SJSA1 (cell line): Measurements from ENCODE around the gene CDK2. TPM values are rescaled to one million over a fixed set of nuclear protein-coding genes. Genes with fewer than 3 reads are reported as not detected.
"Not testable (repeated sequence)": the region's sequence is repeated elsewhere in the genome, so short reads cannot be mapped to it uniquely, and the experiment has no call there.

ENCODE experiments used
- DNase-seq, 2 experiments: peaks; one replicate each; pipeline ENCODE4 v3.0.0-alpha.2; 2015 to 2020; ENCODE audit warnings: low spot score in 2 of 2, low read depth in 1 of 2
- H3K27ac ChIP-seq: fragments of 250-450 bp; sonication (Bioruptor Pico); 2 replicates; pipeline ENCODE4 v1.5.1; 2020; ENCODE audit warnings: mild to moderate bottlenecking, moderate library complexity
- H3K27me3 ChIP-seq: fragments of 250-450 bp; sonication (Bioruptor Pico); replicated peaks from 2 replicates; pipeline ENCODE4 v1.5.1; 2020; ENCODE audit warnings: mild to moderate bottlenecking, moderate library complexity
- H3K36me3 ChIP-seq: fragments of 250-450 bp; sonication (Bioruptor Pico); 2 replicates; pipeline ENCODE4 v1.5.1; 2020; ENCODE audit warnings: mild to moderate bottlenecking
- H3K4me1 ChIP-seq: fragments of 250-450 bp; sonication (Bioruptor Pico); replicated peaks from 2 replicates; pipeline ENCODE4 v1.6.1; 2021; ENCODE audit warnings: mild to moderate bottlenecking
- H3K4me3 ChIP-seq: fragments of 250-450 bp; sonication (Bioruptor Pico); 2 replicates; pipeline ENCODE4 v1.5.1; 2020; ENCODE audit warnings: mild to moderate bottlenecking
- H3K9me3 ChIP-seq: fragments of 250-450 bp; sonication (Bioruptor Pico); replicated peaks from 2 replicates; pipeline ENCODE4 v1.5.1; 2020; ENCODE audit warnings: mild to moderate bottlenecking
- total RNA-seq: library from RNA; depleted of rRNA; stranded (reverse); fragments of >200 nt; shearing (Covaris generic); gene quantifications from 2 replicates; pipeline ENCODE4 v1.2.3, GENCODE V29; 2014

The CDK2 gene
- total RNA-seq, 1 experiment from 2014 or later, result 82.1 TPM

GRCh38 chr12:55997535-55997859 lies 30.9 kb downstream of the CDK2 start:
- no peaks in the 10 kb centered on the region for H3K27me3 ChIP-seq
- H3K36me3 ChIP-seq, result peaks cover 16% of the 10 kb centered on the region
- H3K9me3 ChIP-seq, result no peaks in the 10 kb centered on the region
- 0 out of 2 replicates have a peak, but pooled peaks cover 4% of the 10 kb centered on the region for H3K4me1 ChIP-seq
- DNase-seq, result no peak
- no peak overlapping the region for H3K27ac ChIP-seq
- peak overlapping the region; percentile 46 for H3K4me3 ChIP-seq

GRCh38 chr12:55999522-55999921 lies 32.9 kb downstream of the CDK2 start:
- not testable (repeated sequence) for H3K9me3 ChIP-seq, H3K4me1 ChIP-seq, DNase-seq, H3K36me3 ChIP-seq, H3K27me3 ChIP-seq, H3K27ac ChIP-seq, H3K4me3 ChIP-seq

GRCh38 chr12:55999999-56000540 lies 33.4 kb downstream of the CDK2 start:
- H3K4me1 ChIP-seq, result not testable (repeated sequence)

GRCh38 chr12:56001487-56002100 lies 35.0 kb downstream of the CDK2 start:
- no peak overlapping the region for H3K27ac ChIP-seq
- H3K9me3 ChIP-seq, result no peaks in the 10 kb centered on the region
- H3K27me3 ChIP-seq, result no peaks in the 10 kb centered on the region
- no peak for DNase-seq
- peaks cover 10% of the 10 kb centered on the region for H3K36me3 ChIP-seq
- H3K4me3 ChIP-seq, result no peak overlapping the region
- no peaks in the 10 kb centered on the region for H3K4me1 ChIP-seq

More at GRCh38 chr12:55999999-56000540, 33.4 kb downstream of the CDK2 start:
- not testable (repeated sequence) for H3K27ac ChIP-seq, H3K9me3 ChIP-seq, H3K27me3 ChIP-seq, H3K36me3 ChIP-seq, H3K4me3 ChIP-seq, DNase-seq

DNA sequence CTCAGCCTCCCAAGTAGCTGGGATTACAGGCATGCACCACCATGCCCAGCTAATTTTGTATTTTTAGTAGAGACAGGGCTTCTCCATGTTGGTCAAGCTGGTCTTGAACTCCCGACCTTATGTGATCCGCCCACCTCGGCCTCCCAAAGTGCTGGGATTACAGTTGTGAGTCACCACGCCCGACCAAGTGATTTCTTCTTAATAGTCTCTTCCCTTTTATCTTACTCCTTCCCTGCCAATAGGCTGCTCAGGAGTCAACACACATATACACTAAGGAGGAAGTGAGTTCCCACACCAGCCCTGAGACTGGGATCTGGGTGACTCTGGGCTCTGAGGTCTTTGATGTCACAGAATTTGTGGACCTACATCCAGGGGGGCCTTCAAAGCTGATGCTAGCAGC lies 36.7 kb downstream of the CDK2 start:
- H3K4me3 ChIP-seq, DNase-seq, H3K36me3 ChIP-seq, H3K27ac ChIP-seq, H3K4me1 ChIP-seq, H3K9me3 ChIP-seq, H3K27me3 ChIP-seq: not testable (repeated sequence)

DNA sequence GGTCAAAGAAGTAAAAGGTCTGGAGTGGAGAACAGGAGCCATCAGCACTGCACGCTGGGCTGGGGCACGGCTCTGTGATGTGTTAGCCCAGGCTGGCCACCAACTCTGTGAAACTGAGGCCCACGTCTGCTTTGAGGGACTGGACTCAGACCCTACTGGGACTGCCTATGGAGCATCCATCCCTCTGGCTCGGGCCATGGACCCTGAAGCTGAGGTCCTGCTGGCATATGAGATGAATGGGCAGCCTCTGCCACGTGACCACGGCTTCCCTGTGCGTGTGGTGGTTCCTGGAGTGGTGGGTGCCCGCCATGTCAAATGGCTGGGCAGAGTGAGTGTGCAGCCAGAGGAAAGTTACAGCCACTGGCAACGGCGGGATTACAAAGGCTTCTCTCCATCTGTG lies 37.6 kb downstream of the CDK2 start:
- Histone ChIP-seq H3K27ac (no peak overlapping the region), H3K4me3 (no peak overlapping the region), H3K4me1 (peaks cover 10% of the 10 kb centered on the region; the same call in 1 of the 2 replicates), H3K36me3 (peaks cover 10% of the 10 kb centered on the region), H3K27me3 (no peaks in the 10 kb centered on the region), H3K9me3 (no peaks in the 10 kb centered on the region)
- no peak for DNase-seq

DNA sequence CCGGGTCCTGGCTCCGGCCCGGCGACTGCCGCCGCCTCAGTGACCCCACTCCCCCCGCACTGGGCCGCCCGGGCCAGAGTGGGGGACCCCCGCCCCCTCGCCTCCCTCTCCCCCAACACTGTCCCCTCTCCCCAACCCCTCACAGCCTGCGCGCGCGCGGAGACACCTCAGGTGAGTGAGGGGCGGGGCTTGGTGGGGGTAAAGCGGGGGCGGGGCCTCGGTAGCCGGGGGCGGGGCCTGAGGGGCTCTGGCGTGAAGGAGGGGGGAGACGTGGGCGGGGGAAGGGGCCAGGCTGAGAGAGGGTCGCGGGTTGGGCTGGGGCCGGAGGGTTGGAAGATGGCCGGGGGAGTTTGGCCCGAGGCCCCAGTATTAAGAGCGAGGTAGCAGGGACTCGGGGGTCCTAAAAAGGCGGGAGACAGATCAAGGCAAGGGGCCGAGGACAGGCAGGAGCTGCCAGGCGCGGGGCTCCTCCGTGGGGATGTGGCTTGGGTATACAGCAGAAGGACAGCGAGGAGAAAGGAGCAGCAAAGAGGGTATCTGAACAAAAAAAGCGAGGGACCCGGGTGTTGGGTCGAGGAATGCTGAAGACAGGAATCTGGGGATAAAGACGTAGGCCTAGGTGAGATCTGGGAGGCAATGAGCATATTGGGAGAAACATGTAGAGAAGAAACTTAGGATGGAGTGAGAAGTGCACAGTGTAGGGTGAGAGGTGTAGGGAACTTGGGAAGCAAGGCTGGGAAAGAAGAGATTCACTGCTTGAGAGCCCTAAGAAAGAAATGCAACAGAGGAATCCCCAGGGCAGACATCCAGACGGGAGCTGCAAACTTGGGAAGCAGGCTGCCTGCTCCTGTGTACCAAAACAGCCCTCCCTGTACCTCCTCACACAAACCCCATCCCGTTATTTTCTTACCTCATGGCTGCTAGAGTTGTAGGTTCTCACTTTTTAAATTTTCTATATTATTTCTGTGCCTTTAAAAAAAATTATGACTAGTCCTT lies 41.2 kb downstream of the CDK2 start:
- Histone ChIP-seq H3K9me3 (no peaks in the 10 kb centered on the region), H3K27me3 (no peaks in the 10 kb centered on the region), H3K4me1 (peaks cover 10% of the 10 kb centered on the region; the same call in 1 of the 2 replicates), H3K4me3 (peak overlapping the region; percentile 41), H3K27ac (peak overlapping the region; percentile 36; the same call in 1 of the 2 replicates), H3K36me3 (peaks cover 7% of the 10 kb centered on the region; the same call in 1 of the 2 replicates)
- peak; percentile 23 to 50 for DNase-seq

DNA sequence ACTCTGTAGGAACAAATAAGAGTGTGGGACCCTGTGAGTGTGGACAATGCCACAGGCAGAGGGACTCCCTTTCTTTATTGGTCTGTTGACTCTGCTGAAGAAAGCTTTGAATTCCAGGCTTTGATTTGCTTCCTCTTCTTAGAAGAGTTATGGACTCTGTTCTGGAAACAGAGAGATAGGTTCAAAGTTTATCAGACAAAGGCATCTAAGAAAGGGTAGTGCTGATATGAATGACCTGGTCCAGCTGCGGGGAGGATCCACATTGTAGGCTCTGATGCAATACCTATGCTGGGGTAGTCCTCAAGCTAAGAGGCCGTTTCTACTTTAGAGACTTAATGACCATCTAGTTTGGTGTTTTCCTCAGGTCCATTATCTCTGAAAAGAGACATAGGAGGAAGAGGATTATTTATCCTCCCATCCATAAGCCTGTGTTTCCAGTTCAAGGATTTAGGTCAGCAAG lies 43.5 kb downstream of the CDK2 start:
- no peak overlapping the region for H3K4me3 ChIP-seq
- H3K36me3 ChIP-seq, result no peaks in the 10 kb centered on the region
- peaks cover 10% of the 10 kb centered on the region; the same call in 1 of the 2 replicates for H3K4me1 ChIP-seq
- DNase-seq, result no peak
- H3K9me3 ChIP-seq, result no peaks in the 10 kb centered on the region
- H3K27ac ChIP-seq, result no peak overlapping the region
- H3K27me3 ChIP-seq, result no peaks in the 10 kb centered on the region

DNA sequence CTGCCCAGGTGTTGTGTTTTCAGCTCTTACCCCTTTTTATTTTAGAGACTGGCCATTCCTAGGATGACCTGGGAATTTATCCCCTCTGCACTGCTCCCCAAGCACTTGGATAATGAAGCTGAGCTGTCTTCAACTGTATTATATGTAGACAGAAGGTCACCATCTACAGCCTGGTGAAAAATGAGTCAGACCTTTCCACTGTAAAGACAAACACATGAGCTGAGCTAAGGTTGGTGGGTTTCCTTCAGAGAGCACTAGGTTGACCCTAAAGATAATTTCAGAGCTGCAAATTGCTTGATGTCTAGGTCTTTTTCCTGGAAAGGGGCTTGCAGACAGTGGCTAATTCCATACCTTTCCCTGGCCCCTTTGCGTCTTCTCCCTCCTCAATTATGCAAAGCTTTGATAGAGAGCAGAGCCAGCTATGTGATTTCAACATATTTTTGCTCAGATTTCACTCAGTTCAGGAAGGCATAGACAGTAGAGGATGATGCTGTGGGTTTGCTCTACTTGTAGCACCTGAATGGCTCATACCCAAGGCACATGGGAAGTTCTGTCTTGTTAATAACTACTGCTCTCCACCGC lies 45.0 kb downstream of the CDK2 start:
- Histone ChIP-seq H3K4me3 (no peak overlapping the region), H3K4me1 (peaks cover 10% of the 10 kb centered on the region; the same call in 1 of the 2 replicates), H3K27ac (no peak overlapping the region), H3K9me3 (no peaks in the 10 kb centered on the region), H3K27me3 (no peaks in the 10 kb centered on the region), H3K36me3 (no peaks in the 10 kb centered on the region)
- DNase-seq, result no peak

GRCh38 chr12:56013482-56013881 lies 46.9 kb downstream of the CDK2 start:
- Histone ChIP-seq H3K9me3 (no peaks in the 10 kb centered on the region), H3K27ac (no peak overlapping the region), H3K4me1 (no peaks in the 10 kb centered on the region), H3K36me3 (peaks cover 5% of the 10 kb centered on the region; the same call in 1 of the 2 replicates), H3K27me3 (no peaks in the 10 kb centered on the region), H3K4me3 (no peak overlapping the region)
- no peak for DNase-seq

GRCh38 chr12:56014205-56014604 lies 47.6 kb downstream of the CDK2 start:
- H3K27ac ChIP-seq, result no peak overlapping the region
- H3K27me3 ChIP-seq, result no peaks in the 10 kb centered on the region
- H3K36me3 ChIP-seq, result peaks cover 5% of the 10 kb centered on the region; the same call in 1 of the 2 replicates
- no peaks in the 10 kb centered on the region for H3K4me1 ChIP-seq
- no peaks in the 10 kb centered on the region for H3K9me3 ChIP-seq
- no peak overlapping the region for H3K4me3 ChIP-seq
- no peak for DNase-seq

DNA sequence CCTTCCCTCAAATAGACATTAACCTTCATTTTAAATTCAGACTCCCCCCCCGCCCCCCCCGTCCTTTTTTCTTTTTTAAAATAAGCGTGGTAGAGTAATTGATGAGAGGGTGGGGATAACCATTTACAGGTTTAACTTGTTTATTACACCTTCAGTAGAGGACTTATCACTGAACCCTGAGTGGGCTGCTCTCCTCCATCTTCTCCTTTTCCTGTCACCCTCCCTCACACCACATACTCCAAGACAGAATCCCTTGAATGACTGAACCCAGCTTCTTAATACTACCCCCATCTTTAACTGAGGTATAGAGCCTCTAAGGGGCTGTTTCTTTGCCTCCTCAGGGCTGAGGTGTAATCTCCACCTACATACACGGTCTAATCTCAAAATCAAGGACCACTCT lies 50.6 kb downstream of the CDK2 start:
- H3K4me1 ChIP-seq, result no peaks in the 10 kb centered on the region
- peaks cover 5% of the 10 kb centered on the region; the same call in 1 of the 2 replicates for H3K36me3 ChIP-seq
- DNase-seq, result no peak
- H3K9me3 ChIP-seq, result no peaks in the 10 kb centered on the region
- no peak overlapping the region for H3K4me3 ChIP-seq
- H3K27ac ChIP-seq, result no peak overlapping the region
- no peaks in the 10 kb centered on the region for H3K27me3 ChIP-seq

DNA sequence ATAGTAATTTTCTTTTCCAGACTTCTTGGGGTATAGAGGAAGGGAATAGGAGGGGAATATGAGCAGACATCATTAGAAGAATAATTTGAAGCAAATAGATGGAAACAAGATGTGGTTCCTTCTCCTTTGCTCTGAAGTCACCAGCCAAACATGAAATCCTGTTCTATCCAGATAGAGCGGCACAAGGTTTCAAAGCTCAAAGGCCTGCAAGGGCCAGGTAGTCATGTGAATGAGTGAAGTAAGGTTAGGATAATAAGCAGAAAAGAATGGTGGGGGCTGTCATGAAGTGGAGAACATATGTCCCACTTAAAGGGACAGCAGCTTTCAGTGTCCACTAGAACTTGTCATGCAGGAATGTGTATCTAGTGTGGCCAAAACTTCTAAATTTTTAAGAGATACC lies 51.7 kb downstream of the CDK2 start:
- Histone ChIP-seq H3K27me3 (no peaks in the 10 kb centered on the region), H3K27ac (no peak overlapping the region), H3K9me3 (no peaks in the 10 kb centered on the region), H3K4me3 (no peak overlapping the region), H3K36me3 (peaks cover 5% of the 10 kb centered on the region; the same call in 1 of the 2 replicates), H3K4me1 (no peaks in the 10 kb centered on the region)
- DNase-seq, result no peak
